Endothelial cell of umbilical vein (primary cell): ENCODE results near the gene CHCHD5. TPM values are rescaled to one million over a fixed set of nuclear protein-coding genes. Genes with fewer than 3 reads are reported as not detected.
A peak's percentile ranks its signal among the peaks of the same experiment; 100 is the strongest.

Source experiments
- BruUV-seq: library from RNA; stranded (reverse); fragments of 400-500 nt; replicated peaks from 2 replicates; lab custom pipeline; 2021; lab: Mats Ljungman, UMichigan
- CTCF ChIA-PET: fragments of 300-600, 350-600 bp; sonication (Branson Sonifier 250); formaldehyde crosslinking; loops from one replicate; lab custom pipeline; 2021; ENCODE audit warnings: antibody characterized with exemption, inconsistent platforms; lab: Charles Lee
- POLR2A ChIA-PET: fragments of 300-600, 350-600 bp; sonication (Branson Sonifier 250); formaldehyde crosslinking; loops from one replicate; lab custom pipeline; 2021; ENCODE audit warnings: antibody characterized with exemption, inconsistent platforms; lab: Charles Lee
- DNase-seq: peaks from one replicate; pipeline ENCODE4 v3.0.0-alpha.2; 2011; ENCODE audit warnings: low read depth, low spot score
- FAIRE-seq: peaks from 2 replicates; lab custom pipeline; 2011; peaks lifted over from hg19 to GRCh38; lab: Jason Lieb, UNC
- H2AFZ ChIP-seq: 2 replicates; pipeline ENCODE4 v1.6.0; 2012; ENCODE audit warnings: low read depth, low read length, control low read depth, inconsistent platforms
- H3K27ac ChIP-seq: 2 replicates; pipeline ENCODE4 v1.5.1; 2011; ENCODE audit warnings: low read depth, mild to moderate bottlenecking, control low read depth, low read length, moderate library complexity; ENCODE audit not compliant: insufficient read depth
- H3K27me3 ChIP-seq, 2 experiments: 2 replicates each; pipeline versions ENCODE4 v1.6.0 to v1.6.1; 2011; ENCODE audit warnings: low read length in 2 of 2, mixed read lengths in 1 of 2; ENCODE audit not compliant: control insufficient read depth in 2 of 2, insufficient read depth in 2 of 2
- H3K36me3 ChIP-seq, 2 experiments: 2 replicates in 1 of 2; 3 replicates in 1 of 2; pipeline ENCODE4 v1.5.1; 2011; ENCODE audit warnings: low read length in 2 of 2, mild to moderate bottlenecking in 1 of 2, moderate library complexity in 1 of 2; ENCODE audit not compliant: control insufficient read depth in 2 of 2, insufficient read depth in 2 of 2; ENCODE audit errors: extremely low read depth in 1 of 2
- H3K4me1 ChIP-seq: 3 replicates; pipeline ENCODE4 v1.5.1; 2011; ENCODE audit warnings: mild to moderate bottlenecking, low read length; ENCODE audit not compliant: control insufficient read depth, insufficient read depth; ENCODE audit errors: extremely low read depth
- H3K4me2 ChIP-seq: 2 replicates; pipeline ENCODE4 v1.6.1; 2011; ENCODE audit warnings: low read length, control low read depth, mixed read lengths; ENCODE audit not compliant: insufficient read depth
- H3K4me3 ChIP-seq, 3 experiments: fragments of 200-600 bp in 1 of 3; sonication (generic), shearing (Covaris generic) in 1 of 3; replicated peaks in 1 of 3; 2 replicates each; pipeline ENCODE4 v1.5.1; 2011 to 2016; ENCODE audit warnings: control low read depth in 3 of 3, low read length in 3 of 3, mild to moderate bottlenecking in 2 of 3, inconsistent platforms in 1 of 3, low read depth in 1 of 3, moderate library complexity in 1 of 3; ENCODE audit not compliant: insufficient read depth in 1 of 3
- H3K79me2 ChIP-seq: 2 replicates; pipeline ENCODE4 v1.6.0; 2012; ENCODE audit warnings: low read length, inconsistent platforms; ENCODE audit not compliant: control insufficient read depth, insufficient read depth
- H3K9ac ChIP-seq: replicated peaks from 2 replicates; pipeline ENCODE3; 2011; ENCODE audit warnings: low read length, control low read depth; ENCODE audit not compliant: insufficient read depth; ENCODE audit errors: extremely low read depth
- H3K9me1 ChIP-seq: replicated peaks from 3 replicates; pipeline ENCODE4 v1.6.0; 2011; ENCODE audit warnings: mild to moderate bottlenecking, low read length; ENCODE audit not compliant: control insufficient read depth, insufficient read depth; ENCODE audit errors: extremely low read depth
- H3K9me3 ChIP-seq: replicated peaks from 2 replicates; pipeline ENCODE4 v1.5.1; 2012; ENCODE audit warnings: low read length, inconsistent platforms; ENCODE audit not compliant: control insufficient read depth, insufficient read depth
- H4K20me1 ChIP-seq: replicated peaks from 2 replicates; pipeline ENCODE3; 2011; ENCODE audit warnings: mild to moderate bottlenecking, low read length; ENCODE audit not compliant: control insufficient read depth, insufficient read depth; ENCODE audit errors: extremely low read depth
- CTCF ChIP-seq, 2 donors: IDR thresholded peaks; 1 replicate in 1 of 2; 2 replicates in 1 of 2; pipeline ENCODE4 v1.5.1; 2011; ENCODE audit warnings: low read length in 2 of 2, mild to moderate bottlenecking in 2 of 2, moderate library complexity in 2 of 2, control low read depth in 1 of 2, inconsistent platforms in 1 of 2, low read depth in 1 of 2; ENCODE audit not compliant: insufficient read depth in 1 of 2; ENCODE audit errors: extremely low read depth in 1 of 2
- EZH2 ChIP-seq: IDR thresholded peaks from 2 replicates; pipeline ENCODE4 v1.6.1; 2012; ENCODE audit warnings: borderline replicate concordance, low read depth, mild to moderate bottlenecking, moderate library complexity, low read length, inconsistent platforms; ENCODE audit not compliant: severe bottlenecking
- FOS ChIP-seq: IDR thresholded peaks from 2 replicates; pipeline ENCODE4 v1.6.1; 2011; ENCODE audit warnings: mild to moderate bottlenecking, low read length, moderate library complexity, borderline replicate concordance; ENCODE audit not compliant: insufficient read depth
- GATA2 ChIP-seq: IDR thresholded peaks from 2 replicates; pipeline ENCODE4 v1.7.0; 2011; ENCODE audit warnings: low read depth, mild to moderate bottlenecking, moderate library complexity, mixed read lengths, low read length; ENCODE audit not compliant: insufficient read length, insufficient read depth
- JUN ChIP-seq: IDR thresholded peaks from 2 replicates; pipeline ENCODE4 v1.6.1; 2011; ENCODE audit warnings: borderline replicate concordance, low read depth; ENCODE audit not compliant: insufficient read length, insufficient read depth
- MAX ChIP-seq: IDR thresholded peaks from 2 replicates; pipeline ENCODE4 v1.6.1; 2011; ENCODE audit not compliant: insufficient read depth, insufficient read length
- MYC ChIP-seq: IDR thresholded peaks from one replicate; pipeline ENCODE4 v1.6.1; 2011; ENCODE audit warnings: mild to moderate bottlenecking, low read depth, low read length
- POLR2A ChIP-seq: IDR thresholded peaks from 2 replicates; pipeline ENCODE4 v1.6.1; 2012; ENCODE audit warnings: low read depth, mild to moderate bottlenecking, control low read depth, low read length
- POLR2AphosphoS5 ChIP-seq: IDR thresholded peaks from 2 replicates; pipeline ENCODE4 v1.6.1; 2012; ENCODE audit warnings: low read depth, mild to moderate bottlenecking, control low read depth, low read length, moderate library complexity; ENCODE audit not compliant: insufficient read depth
- dilution Hi-C: fragments of 300-500 bp; cut with MboI; formaldehyde crosslinking; loops from one replicate; pipeline ENCODE4 v1.15.0; 2019; ENCODE audit warnings: low sequenced_read_pairs; ENCODE audit not compliant: extremely low pct_ligation_motif_present
- intact Hi-C: fragments of 100-400 bp; cut with micrococcal nuclease; formaldehyde crosslinking; loops from one replicate; pipeline ENCODE4 v1.10.0; 2022
- polyA plus RNA-seq, 4 experiments: library from polyadenylated mRNA; depleted of rRNA in 3 of 4; stranded (reverse) in 3 of 4; unstranded in 1 of 4; fragments of >200 nt; gene quantifications; 2 replicates each; pipeline versions ENCODE4 v1.2.1 to v1.2.3, GENCODE V29; 2011 to 2012; ENCODE audit warnings: missing spikeins in 1 of 4
- total RNA-seq: library from RNA; stranded (reverse); gene quantifications from 2 replicates; pipeline ENCODE4 v1.2.3, GENCODE V29; 2021

The CHCHD5 gene
- total and polyA plus RNA-seq, 2 donors (not counting 3 experiments of a cell fraction or from before 2014, with no cell fraction given), result 22.2 to 44.7 TPM

GRCh38 chr2:112629224-112629623 lies 44.8 kb downstream of the CHCHD5 start:
- intact Hi-C loops (loop anchor here (5.0 kb wide), 1 partner anchor 33 kb away; no protein-coding TSS in a partner anchor), dilution Hi-C loops (no loop called here)
- H3K4me3 ChIP-seq, result no peak overlapping the region
- DNase-seq, result no peak
- peak overlapping the region; percentile 19 for H3K27ac ChIP-seq
- H3K4me2 ChIP-seq, result no peak overlapping the region
- no peaks in the 10 kb centered on the region for H3K79me2 ChIP-seq
- FAIRE-seq, result no peak
- H3K27me3 ChIP-seq, result no peaks in the 10 kb centered on the region
- no TSS peak for BruUV-seq
- H3K36me3 ChIP-seq, result no peaks in the 10 kb centered on the region
- H3K4me1 ChIP-seq, result peaks cover 72% of the 10 kb centered on the region
- ChIA-PET POLR2A (interaction anchor here (0.9 kb wide), 1 partner anchor 12 kb away, joined by 3 read pairs; no protein-coding TSS in a partner anchor), CTCF (interaction anchor here (0.9 to 8.9 kb wide), 7 partner anchors 13 to 98 kb away, joined by 3 to 171 read pairs (median 27); partner anchors contain the start of gene SLC20A1)
- TF ChIP-seq GATA2 (no peak), EZH2 (no peak), FOS (no peak), POLR2A (no peak), MAX (no peak), POLR2AphosphoS5 (no peak), JUN (no peak), MYC (no peak), CTCF (IDR thresholded peaks at IDR 0.05; ENCODE audit: extremely low read depth in 1 of 2, insufficient read depth in 1 of 2, low read depth in 1 of 2, low read length in 2 of 2) (no peak)
- H3K9me1 ChIP-seq, result no peaks in the 10 kb centered on the region
- H2AFZ ChIP-seq, result peak overlapping the region; percentile 10
- H3K9ac ChIP-seq, result no peak overlapping the region
- H4K20me1 ChIP-seq, result no peaks in the 10 kb centered on the region
- H3K9me3 ChIP-seq, result no peaks in the 10 kb centered on the region
